HepG2 (cell line): Measurements from ENCODE around the gene SLC25A17. TPM values are rescaled to one million over a fixed set of nuclear protein-coding genes. Genes with fewer than 3 reads are reported as not detected.

Experiments used
- BRF2 ChIP-seq: sonication (generic); formaldehyde crosslinking; IDR thresholded peaks from 2 replicates; pipeline ENCODE4 v1.8.1; 2022; ENCODE audit warnings: mild to moderate bottlenecking, missing genetic modification reagents
- CEBPB ChIP-seq: IDR thresholded peaks from 2 replicates; pipeline ENCODE4 v1.6.1; 2011; ENCODE audit warnings: low read depth, low read length, improper control_type of control experiment, borderline replicate concordance
- DBP ChIP-seq: sonication (generic); formaldehyde crosslinking; IDR thresholded peaks from 2 replicates; pipeline ENCODE4 v1.4.0; 2020; ENCODE audit warnings: missing genetic modification reagents; ENCODE audit errors: not compliant biosample characterization
- DMAP1 ChIP-seq: IDR thresholded peaks from 2 replicates; pipeline ENCODE4 v1.6.1; 2016
- FOXP4 ChIP-seq: sonication (generic); formaldehyde crosslinking; IDR thresholded peaks from 2 replicates; pipeline ENCODE4 v1.4.0; 2020; ENCODE audit warnings: missing genetic modification reagents
- HES4 ChIP-seq: sonication (generic); formaldehyde crosslinking; IDR thresholded peaks from 2 replicates; pipeline ENCODE4 v1.9.0; 2021; ENCODE audit warnings: mild to moderate bottlenecking, missing genetic modification reagents, borderline replicate concordance
- HNF4G ChIP-seq, 2 experiments: sonication (generic) in 1 of 2; formaldehyde crosslinking in 1 of 2; IDR thresholded peaks; 2 replicates each; pipeline versions ENCODE4 v1.4.0 to v1.6.1; 2011 to 2020; ENCODE audit warnings: borderline replicate concordance in 2 of 2, low read depth in 2 of 2, mild to moderate bottlenecking in 2 of 2, low read length in 1 of 2, missing genetic modification reagents in 1 of 2, moderate library complexity in 1 of 2
- IRX3 ChIP-seq: sonication (generic); formaldehyde crosslinking; IDR thresholded peaks from 2 replicates; pipeline ENCODE4 v1.8.1; 2023; ENCODE audit warnings: mild to moderate bottlenecking, low read depth, missing genetic modification reagents, borderline replicate concordance
- KLF12 ChIP-seq: sonication (generic); formaldehyde crosslinking; IDR thresholded peaks from 2 replicates; pipeline ENCODE4 v1.4.0; 2020; ENCODE audit warnings: missing genetic modification reagents, borderline replicate concordance
- PHF8 ChIP-seq: sonication (generic); formaldehyde crosslinking; IDR thresholded peaks from 2 replicates; pipeline ENCODE4 v1.5.0; 2020; ENCODE audit warnings: missing genetic modification reagents
- SMARCC2 ChIP-seq: fragments of 450-650 bp; IDR thresholded peaks from 2 replicates; pipeline ENCODE4 v1.6.1; 2017; ENCODE audit warnings: antibody characterized with exemption, mild to moderate bottlenecking
- SMARCE1 ChIP-seq: fragments of 450-650 bp; IDR thresholded peaks from 2 replicates; pipeline ENCODE4 v1.6.1; 2017; ENCODE audit warnings: borderline replicate concordance
- SUZ12 ChIP-seq: fragments of 150-350 bp; IDR thresholded peaks from 2 replicates; pipeline ENCODE4 v1.6.1; 2014; ENCODE audit warnings: low read depth, low read length
- ZNF224 ChIP-seq: sonication (generic); formaldehyde crosslinking; IDR thresholded peaks from 2 replicates; pipeline ENCODE4 v1.5.0; 2020; ENCODE audit warnings: mild to moderate bottlenecking, missing genetic modification reagents
- ZNF230 ChIP-seq: sonication (generic); formaldehyde crosslinking; IDR thresholded peaks from 2 replicates; pipeline ENCODE4 v1.4.0; 2020; ENCODE audit warnings: mild to moderate bottlenecking, missing genetic modification reagents
- ZNF292 ChIP-seq: sonication (generic); formaldehyde crosslinking; IDR thresholded peaks from 2 replicates; pipeline ENCODE4 v1.8.1; 2022; ENCODE audit warnings: mild to moderate bottlenecking, low read depth, missing genetic modification reagents, borderline replicate concordance
- ZNF296 ChIP-seq: sonication (generic); formaldehyde crosslinking; conservative IDR thresholded peaks from 2 replicates; pipeline ENCODE4 v1.5.0; 2020; ENCODE audit warnings: mild to moderate bottlenecking, missing genetic modification reagents
- ZNF430 ChIP-seq: sonication (generic); formaldehyde crosslinking; IDR thresholded peaks from 2 replicates; pipeline ENCODE4 v1.9.0; 2021; ENCODE audit warnings: mild to moderate bottlenecking, missing genetic modification reagents
- ZNF484 ChIP-seq: sonication (generic); formaldehyde crosslinking; IDR thresholded peaks from 2 replicates; pipeline ENCODE4 v1.5.1; 2020; ENCODE audit warnings: mild to moderate bottlenecking, low read depth, missing genetic modification reagents, borderline replicate concordance
- ZNF7 ChIP-seq: IDR thresholded peaks from 2 replicates; pipeline ENCODE4 v1.6.1; 2016; ENCODE audit warnings: missing biosample characterization, missing genetic modification reagents
- ZNF878 ChIP-seq: sonication (generic); formaldehyde crosslinking; IDR thresholded peaks from 2 replicates; pipeline ENCODE4 v1.8.1; 2023; ENCODE audit warnings: mild to moderate bottlenecking, missing genetic modification reagents, moderate library complexity
- polyA plus RNA-seq, 8 experiments: library from polyadenylated mRNA; depleted of rRNA in 3 of 8; stranded (reverse) in 7 of 8; unstranded in 1 of 8; fragments of >200 nt; fragmentation: Illumina TruSeq in 4 of 8; extraction: Trizol in 4 of 8; gene quantifications; 2 replicates each; pipeline versions ENCODE4 v1.2.1 to v1.2.3, GENCODE V29; 2011 to 2016; ENCODE audit warnings: low read depth in 4 of 8, missing spikeins in 1 of 8, mixed read lengths in 1 of 8; ENCODE audit not compliant: insufficient read depth in 1 of 8
- total RNA-seq, 5 experiments: library from RNA; depleted of rRNA; stranded (reverse); fragments of >200 nt; fragmentation: Illumina TruSeq; extraction: Trizol; gene quantifications; 2 replicates each; pipeline ENCODE4 v1.2.3, GENCODE V29; 2016; ENCODE audit warnings: low read depth in 1 of 5
- TF ChIP-seq, protein P1 (sequence below): IDR thresholded peaks from 2 replicates; pipeline ENCODE4 v1.6.1; 2016; ENCODE audit warnings: mild to moderate bottlenecking, missing biosample characterization, missing genetic modification reagents
- TF ChIP-seq, protein P2 (sequence below): sonication (generic); formaldehyde crosslinking; IDR thresholded peaks from 2 replicates; pipeline ENCODE4 v1.9.0; 2021; ENCODE audit warnings: missing genetic modification reagents, mild to moderate bottlenecking, borderline replicate concordance

Gene SLC25A17
- total and polyA plus RNA-seq, 2 of the 13 experiments (the other 11 are each of a cell fraction or from before 2014, with no cell fraction given): 15.7 to 27.9 TPM

- TF ChIP-seq HNF4G (IDR thresholded peaks at IDR 0.05; ENCODE audit: borderline replicate concordance, low read depth, low read length) (no peak), HNF4G (CRISPR knock-in tag; IDR thresholded peaks at IDR 0.05; ENCODE audit: borderline replicate concordance, low read depth) (no peak), CEBPB (no peak), IRX3 (CRISPR knock-in tag) (peak; percentile 20; the same call in 1 of the 2 replicates), ZNF484 (CRISPR knock-in tag) (peak; percentile 88; the same call in 1 of the 2 replicates), ZNF430 (CRISPR knock-in tag) (0 out of 2 replicates have a peak, but pooled peaks have one; percentile 46), ZNF7 (CRISPR knock-in tag) (no peak; the same call in 1 of the 2 replicates), ZNF878 (CRISPR knock-in tag) (peak; percentile 83), FOXP4 (CRISPR knock-in tag) (peak; percentile 22; the same call in 1 of the 2 replicates), BRF2 (CRISPR knock-in tag) (peak; percentile 81), ZNF230 (CRISPR knock-in tag) (no peak; the same call in 1 of the 2 replicates), SMARCC2 (no peak), SMARCE1 (no peak), DBP (CRISPR knock-in tag) (no peak), ZNF296 (CRISPR knock-in tag) (no peak), ZNF224 (CRISPR knock-in tag) (no peak; the same call in 1 of the 2 replicates), DMAP1 (CRISPR knock-in tag) (peak; percentile 93), KLF12 (no peak; the same call in 1 of the 2 replicates), ZNF292 (no peak), SUZ12 (no peak), HES4 (CRISPR knock-in tag) (peak; percentile 81; the same call in 1 of the 2 replicates), PHF8 (peak; percentile 88)
- TF ChIP-seq, protein P1, sequence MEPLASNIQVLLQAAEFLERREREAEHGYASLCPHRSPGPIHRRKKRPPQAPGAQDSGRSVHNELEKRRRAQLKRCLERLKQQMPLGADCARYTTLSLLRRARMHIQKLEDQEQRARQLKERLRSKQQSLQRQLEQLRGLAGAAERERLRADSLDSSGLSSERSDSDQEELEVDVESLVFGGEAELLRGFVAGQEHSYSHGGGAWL (CRISPR knock-in tag): peak; percentile 66; the same call in 1 of the 2 replicates
- TF ChIP-seq, protein P2, sequence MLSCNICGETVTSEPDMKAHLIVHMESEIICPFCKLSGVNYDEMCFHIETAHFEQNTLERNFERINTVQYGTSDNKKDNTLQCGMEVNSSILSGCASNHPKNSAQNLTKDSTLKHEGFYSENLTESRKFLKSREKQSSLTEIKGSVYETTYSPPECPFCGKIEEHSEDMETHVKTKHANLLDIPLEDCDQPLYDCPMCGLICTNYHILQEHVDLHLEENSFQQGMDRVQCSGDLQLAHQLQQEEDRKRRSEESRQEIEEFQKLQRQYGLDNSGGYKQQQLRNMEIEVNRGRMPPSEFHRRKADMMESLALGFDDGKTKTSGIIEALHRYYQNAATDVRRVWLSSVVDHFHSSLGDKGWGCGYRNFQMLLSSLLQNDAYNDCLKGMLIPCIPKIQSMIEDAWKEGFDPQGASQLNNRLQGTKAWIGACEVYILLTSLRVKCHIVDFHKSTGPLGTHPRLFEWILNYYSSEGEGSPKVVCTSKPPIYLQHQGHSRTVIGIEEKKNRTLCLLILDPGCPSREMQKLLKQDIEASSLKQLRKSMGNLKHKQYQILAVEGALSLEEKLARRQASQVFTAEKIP (CRISPR knock-in tag): no peak
These were observed 37.6 kb upstream of the SLC25A17 start, which contains the start of the genes ST13 and XPNPEP3 (continued) for GRCh38 chr22:40856513-40857308.
